Activated T-helper 9 cell treated with anti-CD3 and anti-CD28 coated beads, Interleukin-2, amount 50 U/mL, for 16 hours (primary cell): ENCODE results near the gene PEX6.
"Not testable (repeated sequence)": the region's sequence is repeated elsewhere in the genome, so short reads cannot be mapped to it uniquely, and the experiment has no call there.

Experiments used
- DNase-seq: peaks from one replicate; pipeline ENCODE4 v3.0.0-alpha.2; 2020; ENCODE audit warnings: low read depth

Gene PEX6

DNA sequence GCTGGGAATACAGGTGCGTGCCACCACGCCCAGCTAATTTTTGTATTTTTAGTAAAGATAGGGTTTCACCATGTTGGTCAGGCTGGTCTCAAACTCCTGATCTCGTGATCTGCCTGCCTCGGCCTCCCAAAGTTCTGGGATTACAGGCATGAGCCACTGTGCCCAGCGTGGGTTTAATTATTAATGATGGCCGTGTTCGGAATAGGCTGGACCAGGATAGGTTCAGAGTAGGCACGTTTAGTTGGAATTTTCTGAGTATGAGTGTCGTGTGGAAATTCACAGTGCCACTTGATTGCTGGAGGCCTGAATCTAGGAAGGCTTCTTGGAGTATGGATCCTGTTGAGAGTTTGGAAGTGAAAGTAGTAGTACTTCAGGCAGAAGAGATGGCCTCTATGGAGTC is 19.2 kb upstream of the PEX6 start:
- DNase-seq = not testable (repeated sequence)

DNA sequence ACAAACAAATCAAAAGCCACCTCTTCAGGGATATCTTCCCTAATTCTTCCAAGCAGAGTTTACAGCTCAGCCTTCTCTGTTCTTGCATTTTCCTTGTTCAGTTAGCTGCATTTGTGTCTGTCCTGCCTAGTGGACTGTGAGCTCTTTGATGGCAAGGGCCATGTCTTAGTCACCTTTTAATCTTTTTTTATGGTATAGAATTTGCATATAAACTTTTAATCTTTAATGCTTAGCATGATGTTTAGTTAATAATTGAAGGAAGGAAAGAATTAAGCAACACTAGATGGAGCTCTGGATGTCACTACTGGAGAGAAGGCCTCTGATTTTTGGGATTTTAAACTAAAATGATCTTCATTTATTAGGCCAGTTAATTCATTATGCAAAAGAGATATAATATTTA is 17.5 kb upstream of the PEX6 start:
- DNase-seq = no peak

DNA sequence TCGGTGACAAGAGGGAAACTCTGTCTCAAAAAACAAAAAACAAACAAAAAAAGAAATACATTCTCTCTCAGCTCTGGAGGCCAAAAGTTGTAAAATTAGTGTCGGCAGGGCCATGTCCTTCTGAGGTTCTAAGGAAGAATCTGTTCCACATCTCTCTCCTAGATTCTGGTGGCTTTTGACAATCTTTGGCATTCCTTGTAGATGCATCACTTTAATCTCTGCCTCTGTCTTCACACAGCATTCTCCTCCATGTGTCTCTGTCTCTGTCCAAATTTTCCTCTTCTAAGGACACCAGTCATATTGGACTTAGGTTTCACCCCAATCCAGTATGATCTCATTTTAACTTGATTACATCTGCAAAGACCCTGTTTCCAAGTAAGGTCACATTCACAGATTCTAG is 14.5 kb upstream of the PEX6 start:
- no peak for DNase-seq

DNA sequence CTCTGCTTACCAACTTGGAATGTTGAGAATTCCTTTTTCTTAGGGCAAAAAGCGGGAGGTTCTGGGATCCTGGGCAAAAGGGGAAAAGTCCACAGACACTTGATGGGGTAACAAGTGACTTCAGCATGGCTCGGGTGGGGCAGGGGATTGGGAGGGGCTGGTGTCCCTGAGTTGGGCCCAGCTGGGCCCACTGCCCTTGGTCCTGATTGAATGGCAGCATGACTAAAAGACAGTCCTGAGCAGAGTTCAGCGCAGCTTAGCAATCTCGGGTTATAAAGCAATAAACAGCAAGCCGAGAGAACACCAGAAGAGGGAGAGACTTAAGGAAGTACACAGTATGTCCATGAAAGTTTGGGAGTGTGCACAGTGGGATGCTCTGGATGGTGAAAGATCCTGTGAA is 10.9 kb upstream of the PEX6 start:
- no peak for DNase-seq

DNA sequence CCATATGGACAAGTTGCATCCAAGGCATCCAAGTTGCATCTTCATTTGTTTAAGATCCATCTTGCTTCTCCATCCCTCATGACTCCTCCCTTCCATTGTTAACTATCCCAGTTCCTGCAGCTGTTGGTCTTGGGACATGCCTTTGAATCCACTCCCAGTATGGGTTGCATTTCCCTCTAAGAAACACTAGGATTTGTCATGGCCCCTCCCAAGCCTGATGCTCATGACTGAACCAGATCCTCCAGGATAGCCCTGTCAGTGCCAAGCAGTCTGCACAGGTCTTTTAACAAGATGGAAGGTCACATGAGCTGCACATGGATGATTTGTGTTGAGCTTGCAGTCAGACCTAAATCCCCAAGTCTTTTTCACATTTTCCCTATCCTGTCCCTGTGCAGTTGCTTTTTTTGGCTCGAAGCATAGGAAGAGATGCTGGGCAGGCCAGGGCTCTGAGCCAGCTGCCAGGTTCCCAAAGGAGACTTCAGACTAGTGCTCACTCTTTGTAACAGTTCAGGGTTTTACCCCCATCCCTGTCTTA is 9.6 kb upstream of the PEX6 start:
- DNase-seq = no peak

DNA sequence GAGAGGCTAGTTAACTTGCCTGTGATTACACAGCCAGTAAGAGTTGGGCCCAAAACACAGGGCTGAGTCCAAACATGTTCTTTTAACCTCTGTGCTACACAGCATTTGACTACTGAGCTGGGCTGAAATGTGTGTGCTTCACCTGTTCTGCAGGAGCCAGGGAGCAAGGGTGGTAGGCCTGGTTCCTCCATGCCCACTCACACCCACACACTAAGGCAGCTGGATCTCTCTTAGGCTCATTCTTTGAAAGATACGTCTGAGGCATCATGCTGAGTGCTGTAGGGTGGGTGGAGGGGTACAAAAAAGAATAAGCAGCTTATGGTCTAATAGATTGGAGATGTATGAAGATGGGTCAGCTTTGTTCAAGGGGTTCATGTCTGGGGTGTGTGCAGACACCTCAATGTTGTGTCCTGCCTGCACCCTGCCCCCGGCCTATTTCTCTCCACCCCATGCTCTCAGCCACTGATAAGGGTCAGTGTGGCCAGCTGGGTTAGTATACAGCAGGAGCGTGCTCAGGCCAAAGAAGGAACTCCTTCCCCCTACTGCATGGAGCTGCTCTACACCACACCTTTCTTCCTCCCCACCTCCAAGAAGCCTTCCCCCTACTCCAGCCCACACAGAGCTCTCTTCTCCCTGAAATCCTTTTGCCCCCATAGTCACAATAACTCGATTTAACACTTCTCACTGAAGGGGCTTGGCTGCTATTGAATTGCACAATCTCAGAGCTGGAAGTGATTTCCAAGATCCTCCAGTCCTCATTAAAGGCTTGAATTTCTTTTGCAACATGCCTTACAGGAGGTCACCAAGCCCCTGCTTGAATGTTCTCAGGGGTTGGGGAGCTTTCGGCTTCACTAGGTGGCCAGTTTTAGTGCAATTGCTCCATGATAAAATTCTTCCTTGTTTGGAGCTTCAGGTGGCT is 8.8 kb upstream of the PEX6 start:
- no peak for DNase-seq

DNA sequence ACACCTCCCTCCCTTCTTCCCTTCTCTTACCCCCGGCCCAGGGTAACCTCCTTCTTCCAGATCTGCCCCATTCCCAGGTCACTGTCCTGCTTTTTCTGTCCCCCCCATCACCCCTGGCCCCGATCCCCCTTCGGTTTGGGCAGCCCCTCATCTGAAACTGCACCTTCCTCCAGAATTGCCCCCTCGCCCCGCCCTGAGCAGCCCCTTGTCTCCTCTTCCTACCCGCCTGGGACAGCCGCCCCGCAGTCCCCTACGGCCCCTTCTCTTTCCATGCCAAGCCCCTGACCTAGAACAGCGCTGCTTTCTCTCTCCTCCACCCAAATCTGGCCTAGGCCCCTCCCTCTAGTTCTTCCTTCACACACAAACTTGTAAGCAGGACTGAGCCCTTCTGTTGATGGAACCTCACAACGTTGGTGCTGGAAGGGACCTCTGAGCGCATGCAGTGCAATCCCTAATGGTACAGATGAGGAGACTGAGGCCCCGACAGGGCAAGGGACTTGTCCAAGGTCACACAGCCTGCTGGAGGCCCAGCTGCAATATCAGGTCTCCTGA is 6.0 kb upstream of the PEX6 start:
- peak; percentile 8 for DNase-seq

DNA sequence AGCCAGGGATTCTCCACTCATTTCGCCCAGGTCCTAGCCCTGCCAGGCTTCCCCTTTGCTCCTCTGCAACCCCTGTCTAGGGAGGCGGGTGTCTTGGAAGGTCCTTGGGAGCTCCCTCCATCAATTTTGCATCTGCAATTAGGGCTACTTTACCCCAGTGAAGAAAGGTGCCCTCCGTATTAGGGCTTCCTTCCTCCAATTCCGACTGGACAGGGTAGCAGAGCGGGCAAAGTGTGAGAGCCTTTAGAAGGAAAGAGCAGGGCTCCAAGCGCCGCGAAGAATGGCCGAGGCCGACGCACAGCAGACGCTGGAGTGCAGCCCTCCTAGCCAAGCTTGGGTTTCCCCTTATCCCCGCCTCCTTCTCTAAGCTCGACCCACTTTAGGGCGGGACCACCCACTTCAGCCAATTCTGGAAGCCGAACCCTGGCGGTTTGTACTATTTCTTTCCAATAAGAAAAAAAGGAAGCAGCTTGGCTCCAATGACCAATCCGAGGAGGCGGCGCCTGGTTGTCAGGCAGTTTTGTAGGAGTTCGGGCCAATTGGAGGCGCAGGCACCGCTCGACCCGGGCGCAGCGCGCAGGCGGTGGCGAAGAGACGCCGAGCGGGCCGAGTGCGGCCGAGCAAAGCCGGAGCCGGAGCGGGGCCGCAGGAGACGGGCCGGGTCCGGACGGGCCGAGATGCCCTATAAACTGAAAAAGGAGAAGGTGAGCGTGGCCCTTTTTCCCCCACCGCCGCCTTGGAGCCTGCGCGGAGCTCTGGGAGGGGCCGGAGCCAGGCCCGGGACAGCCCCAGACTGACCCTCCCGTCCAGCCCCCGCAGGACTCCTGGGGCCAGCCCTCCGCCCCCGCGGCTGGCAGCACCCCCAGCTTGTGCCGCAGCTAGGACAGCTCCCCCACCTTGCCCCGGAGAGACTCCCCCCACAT is 5.3 kb upstream of the PEX6 start, which contains the start of gene PPP2R5D:
Gene PPP2R5D, plus strand, starts transcription at position 570 of the 923 bp plus-strand sequence. Its CDS starts 108 bp downstream, at position 678.
- peak; percentile 94 for DNase-seq

DNA sequence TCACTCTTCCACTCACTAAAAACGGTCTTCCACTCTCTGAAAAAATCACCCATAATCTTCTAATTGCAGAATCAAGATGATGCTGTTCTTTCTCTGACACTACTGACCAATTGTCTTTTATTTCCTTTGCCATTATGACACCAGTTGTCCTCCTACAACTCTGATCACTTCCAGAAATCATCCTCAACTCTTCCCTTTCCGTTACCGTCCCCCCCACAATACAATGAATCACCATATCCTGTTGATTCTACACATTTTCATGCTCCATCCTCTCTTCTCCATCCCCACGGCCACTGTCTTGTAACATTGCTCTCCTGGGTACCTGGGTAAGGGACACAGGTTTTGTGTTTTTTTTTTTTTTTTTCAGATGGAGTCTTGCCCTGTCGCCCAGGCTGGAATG is 2.9 kb upstream of the PEX6 start:
- DNase-seq = no peak

DNA sequence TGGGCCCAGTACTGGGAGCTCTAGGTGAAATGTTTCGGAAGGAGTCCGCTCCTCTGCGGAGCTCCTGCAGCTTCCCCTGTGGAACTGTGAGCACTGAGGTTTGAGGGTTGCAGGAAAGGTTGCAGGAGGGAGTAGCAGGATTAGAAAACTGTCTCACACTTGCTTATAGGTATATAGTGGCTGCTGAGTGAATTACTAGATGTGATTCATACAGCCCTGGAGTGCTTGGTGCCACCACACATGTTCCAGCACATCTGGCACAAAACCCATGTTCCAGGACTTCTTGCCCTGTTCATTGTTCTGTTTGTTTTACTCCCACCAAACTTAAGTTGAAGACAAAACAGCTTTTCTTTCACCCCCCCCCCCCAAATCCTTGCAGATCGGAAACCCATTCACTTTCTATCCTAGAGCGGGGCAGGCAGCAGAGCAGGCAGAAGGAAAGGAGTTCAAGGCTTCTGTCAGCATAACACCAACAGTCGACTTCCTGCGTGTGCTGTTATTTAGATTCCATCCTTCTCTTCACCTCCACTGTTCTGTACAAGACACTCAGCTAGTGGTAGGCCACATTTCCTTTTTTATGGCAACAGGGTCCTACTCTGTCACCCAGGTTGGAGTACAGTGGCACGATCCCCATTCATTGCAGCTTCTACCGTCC is 669 bp upstream of the PEX6 start:
- no peak for DNase-seq

DNA sequence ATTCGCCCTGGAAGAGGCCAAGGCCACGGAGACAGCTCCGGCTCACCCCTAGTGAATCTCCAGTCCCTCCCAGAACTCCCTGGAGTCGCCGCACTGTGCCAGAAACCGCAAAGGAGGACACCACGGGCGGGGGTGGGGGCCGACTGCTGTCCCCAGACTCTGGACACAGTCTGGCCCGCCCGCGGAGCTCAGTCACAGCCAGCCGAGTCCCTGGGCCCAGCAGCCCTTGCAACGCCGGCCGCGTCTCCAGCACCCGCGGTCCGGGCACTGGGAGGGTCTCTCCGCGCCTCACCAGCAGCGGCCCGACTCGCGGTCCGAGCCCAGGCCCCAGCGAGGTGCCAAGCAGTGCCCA is 518 bp downstream of the PEX6 start:
- peak; percentile 8 for DNase-seq

DNA sequence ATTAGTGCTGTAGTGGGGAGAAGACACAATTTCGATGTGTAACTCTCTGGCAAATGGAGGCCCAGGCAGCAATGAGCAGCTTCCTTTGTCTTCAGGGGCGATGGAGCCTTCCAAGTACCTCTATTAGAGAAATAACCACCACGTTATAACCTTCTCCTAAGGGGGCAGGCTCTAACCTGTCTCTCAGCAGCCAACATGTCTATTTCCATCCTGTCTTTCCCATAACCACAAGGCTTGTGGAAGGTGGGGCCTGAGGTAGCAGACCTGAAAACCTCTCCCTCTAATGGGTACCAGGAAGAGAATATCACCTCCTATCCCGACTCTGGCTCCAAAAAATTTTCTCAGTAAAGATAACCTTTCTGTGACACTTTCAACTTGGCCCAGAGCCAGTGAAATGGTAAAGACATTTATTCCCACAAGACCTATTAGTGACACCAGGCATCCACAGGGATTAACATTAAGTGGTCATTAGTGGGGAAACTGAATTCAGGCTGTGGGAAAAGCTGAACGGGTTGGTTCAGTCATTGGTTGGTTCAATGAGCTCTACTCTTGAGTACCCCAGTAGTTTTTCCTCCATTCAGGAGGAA is 4.0 kb downstream of the PEX6 start:
- DNase-seq = no peak

DNA sequence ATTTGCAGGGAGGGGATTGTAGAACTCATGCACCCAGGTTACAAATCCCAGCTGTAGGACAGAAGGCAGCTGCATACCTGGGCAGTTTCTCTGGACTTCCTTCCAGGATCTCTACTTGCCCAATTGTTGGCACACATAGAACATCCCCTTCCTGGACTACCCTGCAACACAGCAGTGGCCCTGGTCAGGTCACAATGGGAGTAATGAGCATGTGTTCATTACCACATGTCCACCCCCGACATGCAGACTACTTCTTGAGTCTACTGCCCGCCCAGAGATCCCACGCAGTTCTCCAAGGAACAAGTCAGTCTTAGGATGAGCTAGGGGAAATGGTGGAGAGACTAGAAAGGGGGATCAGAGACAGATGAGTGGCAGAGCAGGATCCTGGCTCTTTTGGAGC is 5.1 kb downstream of the PEX6 start:
- no peak for DNase-seq

DNA sequence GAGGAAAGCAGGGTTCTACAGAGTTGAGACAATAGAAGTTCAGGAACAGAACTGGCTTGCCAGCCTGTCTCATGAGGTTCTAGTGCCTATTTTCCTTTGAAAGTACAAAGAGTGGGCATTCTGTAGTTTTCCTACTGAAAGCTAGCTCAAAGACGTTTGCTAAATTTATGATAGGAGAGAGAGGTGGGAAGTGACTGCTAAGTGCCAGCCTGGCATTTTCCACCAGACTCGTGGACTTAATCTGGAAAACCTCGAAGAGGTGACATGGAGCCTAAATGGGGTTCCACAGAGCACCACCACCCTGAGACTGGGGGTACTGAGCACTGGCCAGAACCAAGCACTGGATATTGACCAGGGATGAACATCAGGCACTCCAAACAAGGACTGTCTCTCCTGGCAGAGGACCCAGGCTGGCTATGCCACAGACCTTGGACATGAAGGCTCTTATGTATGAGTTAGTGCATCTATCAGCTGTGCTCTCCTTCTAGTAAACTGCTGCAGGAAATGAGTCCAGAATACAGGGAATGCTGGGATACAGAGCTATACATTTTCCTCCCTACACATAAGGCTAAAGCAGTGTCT is 7.1 kb downstream of the PEX6 start:
- no peak for DNase-seq

DNA sequence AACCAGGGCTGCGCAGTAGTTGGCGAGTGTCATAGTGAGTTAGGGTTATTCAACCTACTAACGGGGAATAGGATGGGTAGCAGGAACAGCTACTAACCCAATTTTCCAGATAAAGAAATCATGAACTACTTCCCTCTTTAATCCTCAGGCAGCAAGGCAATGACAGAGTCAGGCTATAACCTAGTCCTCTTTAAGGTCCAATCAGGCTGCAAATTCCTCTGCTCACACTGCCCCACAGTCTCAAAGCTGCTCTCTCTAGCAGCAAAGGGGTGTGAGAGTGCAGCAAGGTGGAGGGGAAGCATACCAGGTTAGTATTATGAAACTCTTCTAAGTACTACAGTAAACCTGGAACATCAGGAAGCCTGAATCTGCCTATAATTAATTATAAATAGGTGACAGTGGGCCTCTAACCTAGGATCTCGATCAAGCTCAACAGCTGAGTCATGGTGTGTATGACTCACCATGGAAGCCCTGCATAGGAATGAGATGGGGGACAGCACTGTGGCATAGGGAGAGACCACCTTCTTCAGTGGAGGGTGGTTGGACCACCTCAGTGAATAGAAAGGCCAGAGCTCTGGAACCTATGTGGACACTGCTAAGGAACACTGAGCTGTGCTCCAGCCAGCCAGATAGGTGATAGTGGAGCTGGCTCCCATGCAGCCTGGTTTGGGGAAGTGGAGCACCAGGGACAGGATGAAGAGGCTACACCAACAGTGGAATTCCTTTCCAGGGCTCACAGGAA is 7.9 kb downstream of the PEX6 start:
- DNase-seq = no peak

DNA sequence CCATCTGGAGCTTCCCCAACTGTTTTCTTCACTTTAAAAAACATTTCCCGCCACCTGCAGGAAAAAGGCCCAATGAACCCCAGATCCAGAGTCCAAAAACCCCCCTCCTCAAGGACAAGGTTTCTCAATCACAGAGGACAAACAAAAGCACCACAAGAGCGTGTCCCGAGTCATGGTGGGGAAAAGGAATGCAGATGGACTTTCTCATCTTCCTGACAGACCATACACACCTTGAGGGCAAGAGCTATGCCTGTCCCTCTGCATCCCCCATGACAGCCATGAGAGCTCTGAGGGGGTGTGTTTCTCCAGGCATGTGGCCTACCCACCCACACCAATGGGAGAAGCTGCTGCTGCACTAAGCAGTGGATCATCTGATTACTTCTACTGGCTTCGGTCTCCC is 9.0 kb downstream of the PEX6 start:
- no peak for DNase-seq

DNA sequence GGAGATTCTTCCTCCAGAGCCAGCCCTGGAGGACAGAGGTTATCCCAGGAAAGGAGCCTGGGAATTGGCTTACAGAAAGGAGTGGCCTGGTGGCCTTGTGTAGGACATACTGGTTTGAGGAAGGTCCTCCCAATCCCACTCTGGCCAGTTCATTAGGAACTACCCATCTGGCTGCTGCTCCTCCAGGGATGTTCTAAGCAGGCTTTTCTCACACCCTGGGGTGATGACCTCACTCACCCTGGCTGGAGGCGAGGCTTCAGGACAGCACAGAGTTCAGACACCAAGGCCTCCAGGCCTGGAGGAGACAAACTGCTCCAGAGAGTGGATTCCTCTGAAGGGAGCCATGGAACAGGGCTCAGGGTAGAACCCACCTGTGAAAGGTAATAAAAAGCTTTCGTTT is 9.6 kb downstream of the PEX6 start:
- no peak for DNase-seq

DNA sequence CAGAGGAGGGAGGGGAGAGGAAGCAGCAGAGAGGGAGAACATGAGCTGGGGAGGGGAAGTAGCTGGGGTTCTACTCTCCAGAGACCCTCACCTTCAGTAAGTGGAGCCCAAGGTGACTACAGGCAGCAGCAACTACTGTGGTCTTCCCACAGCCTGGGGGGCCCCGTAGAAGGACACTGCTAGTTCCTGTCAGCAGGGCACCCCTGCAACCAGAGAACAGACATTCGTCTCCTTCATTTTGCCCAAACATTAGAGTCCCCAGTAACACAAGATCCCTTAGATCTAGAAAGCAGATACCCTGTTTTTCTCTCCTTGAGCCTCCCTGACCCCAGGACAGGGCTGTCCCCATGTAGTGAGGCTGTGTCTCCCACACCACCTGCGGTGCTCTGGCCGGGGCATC is 10.2 kb downstream of the PEX6 start:
- no peak for DNase-seq

DNA sequence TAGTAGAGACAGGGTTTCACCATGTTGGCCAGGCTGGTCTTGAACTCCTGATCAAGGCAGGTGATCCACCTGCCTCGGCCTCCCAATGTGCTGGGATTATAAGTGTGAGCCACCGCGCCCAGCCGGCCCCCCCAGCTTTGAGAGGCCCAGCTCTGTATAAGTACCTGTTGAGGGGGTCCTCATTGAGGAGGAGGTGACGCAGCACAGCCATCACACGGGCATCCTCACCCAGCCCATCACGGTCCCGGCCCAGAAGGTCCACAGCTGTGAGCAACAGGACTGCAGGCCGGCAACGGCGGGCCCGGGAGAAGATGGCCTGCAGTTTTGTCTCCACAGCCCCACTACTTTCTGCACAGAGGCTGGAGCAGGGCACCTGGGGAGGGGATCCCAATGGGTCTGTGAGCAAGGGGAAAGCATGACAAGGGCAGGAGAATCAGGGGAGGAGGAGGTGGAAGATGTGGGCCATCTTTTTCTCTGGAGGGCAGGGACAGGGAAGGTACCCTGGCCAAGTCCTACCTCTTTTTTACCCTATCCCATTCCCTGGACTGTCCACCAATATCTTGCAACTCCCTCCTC is 10.8 kb downstream of the PEX6 start:
- no peak for DNase-seq

DNA sequence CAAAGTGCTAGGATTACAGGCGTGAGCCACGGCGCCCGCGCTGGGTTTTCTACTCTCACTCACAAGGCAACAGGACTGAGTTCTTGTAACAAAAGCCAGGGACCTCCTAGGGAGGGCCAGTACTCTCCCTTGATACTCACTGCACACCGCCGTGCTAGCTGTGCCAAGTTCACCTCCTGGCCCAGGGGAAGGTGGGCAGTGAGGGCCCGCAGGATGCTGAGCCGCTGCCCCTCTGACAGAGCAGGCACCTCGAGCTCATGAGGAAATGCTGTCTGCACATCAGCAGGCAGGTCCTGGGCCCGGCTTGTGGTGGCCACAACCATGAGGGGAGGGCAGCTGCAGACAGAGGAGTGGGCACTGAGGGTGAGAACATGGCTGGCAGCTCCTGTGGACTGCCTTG is 11.8 kb downstream of the PEX6 start:
- no peak for DNase-seq
